ENCODE measurements around the gene TRIP10. TPM values are rescaled to one million over a fixed set of nuclear protein-coding genes. Genes with fewer than 3 reads are reported as not detected.
A peak's percentile ranks its signal among the peaks of the same experiment; 100 is the strongest.

TRIP10 gene
- polyA plus RNA-seq, 3 donors = 1.5 to 2.4 (median 1.9) TPM

- Mint-ChIP-seq H3K4me1 (peaks cover 19% of the 10 kb centered on the region), H3K36me3 (peaks cover 42 to 73% of the 10 kb centered on the region in 2 donors), H3K4me3 (no peak overlapping the region), H3K9me3 (no peaks in the 10 kb centered on the region), H3K27ac (no peak overlapping the region), H3K27me3 (ENCODE audit: low read depth in 3 of 3) (peaks cover 0 to 2% (median 0%) of the 10 kb centered on the region in 3 donors)
- no peaks in the 10 kb centered on the region for H3K9me3 ChIP-seq (replicated peaks in 1 of 2; ENCODE audit: control insufficient read depth in 1 of 2, insufficient read depth in 1 of 2, low read length in 2 of 2)
- TF ChIP-seq CTCF (IDR thresholded peaks at IDR 0.05) = no peak
- no peak overlapping the region for H3K27ac ChIP-seq (ENCODE audit: low read depth in 1 of 2, low read length in 2 of 2)
- H4K20me1 ChIP-seq (ENCODE audit: insufficient read depth, low read length) = peaks cover 99% of the 10 kb centered on the region
- no peaks in the 10 kb centered on the region for H3K4me1 ChIP-seq (ENCODE audit: control insufficient read depth in 1 of 2, insufficient read depth in 2 of 2, low read length in 2 of 2)
- peaks cover 33 to 83% of the 10 kb centered on the region in 2 donors for H3K36me3 ChIP-seq (replicated peaks in 1 of 2; ENCODE audit: control insufficient read depth in 1 of 2, insufficient read depth in 2 of 2, low read length in 2 of 2)
- no peak for DNase-seq
- H3K4me3 ChIP-seq (replicated peaks in 1 of 3; ENCODE audit: low read depth in 2 of 3, low read length in 3 of 3) = no peak overlapping the region
- H3K79me2 ChIP-seq (ENCODE audit: insufficient read depth, low read length) = peaks cover 99% of the 10 kb centered on the region
- intact Hi-C loops (cut with micrococcal nuclease) = no loop called here
- H3K27me3 ChIP-seq (ENCODE audit: control insufficient read depth in 2 of 2, insufficient read depth in 2 of 2, low read length in 2 of 2) = no peaks in the 10 kb centered on the region
- no peak overlapping the region for H2AFZ ChIP-seq (ENCODE audit: insufficient read depth, low read depth, low read length, poor library complexity, severe bottlenecking)
- H3K4me2 ChIP-seq (replicated peaks; ENCODE audit: extremely low read depth, low read length, poor library complexity, severe bottlenecking) = no peak overlapping the region
- H3K9ac ChIP-seq (ENCODE audit: insufficient read depth, low read length, poor library complexity, severe bottlenecking) = no peak overlapping the region
- WGBS (ENCODE audit: insufficient coverage) = no CpG with 5 or more reads among the region's 4 CpGs
Measured at GRCh38 chr19:6787393-6787792, 47.9 kb downstream of the TRIP10 start.

GRCh38 chr19:6788896-6789295 lies 49.4 kb downstream of the TRIP10 start:
- Mint-ChIP-seq H3K4me3 (no peak overlapping the region), H3K27ac (peak overlapping the region in 3 of 7 donors; percentile 66 to 83 (median 80)), H3K27me3 (ENCODE audit: low read depth in 3 of 3) (peaks cover 0 to 2% (median 0%) of the 10 kb centered on the region in 3 donors), H3K9me3 (peaks cover 0 to 5% (median 0%) of the 10 kb centered on the region in 7 donors), H3K4me1 (peaks cover 24% of the 10 kb centered on the region), H3K36me3 (peaks cover 50 to 76% of the 10 kb centered on the region in 2 donors)
- peaks cover 99% of the 10 kb centered on the region for H4K20me1 ChIP-seq (ENCODE audit: insufficient read depth, low read length)
- no peaks in the 10 kb centered on the region for H3K4me1 ChIP-seq (ENCODE audit: control insufficient read depth in 1 of 2, insufficient read depth in 2 of 2, low read length in 2 of 2)
- H3K36me3 ChIP-seq (replicated peaks in 1 of 2; ENCODE audit: control insufficient read depth in 1 of 2, insufficient read depth in 2 of 2, low read length in 2 of 2) = peaks cover 33 to 86% of the 10 kb centered on the region in 2 donors
- H3K27ac ChIP-seq (ENCODE audit: low read depth in 1 of 2, low read length in 2 of 2) = peak overlapping the region in 1 of 2 donors; percentile 8
- no peak overlapping the region for H2AFZ ChIP-seq (ENCODE audit: insufficient read depth, low read depth, low read length, poor library complexity, severe bottlenecking)
- DNase-seq = no peak
- no peak for TF ChIP-seq CTCF (IDR thresholded peaks at IDR 0.05)
- no peak overlapping the region for H3K9ac ChIP-seq (ENCODE audit: insufficient read depth, low read length, poor library complexity, severe bottlenecking)
- H3K4me3 ChIP-seq (replicated peaks in 1 of 3; ENCODE audit: low read depth in 2 of 3, low read length in 3 of 3) = no peak overlapping the region
- no peaks in the 10 kb centered on the region for H3K9me3 ChIP-seq (replicated peaks in 1 of 2; ENCODE audit: control insufficient read depth in 1 of 2, insufficient read depth in 1 of 2, low read length in 2 of 2)
- H3K79me2 ChIP-seq (ENCODE audit: insufficient read depth, low read length) = peaks cover 99% of the 10 kb centered on the region
- 100% methylated on average over 1 of the region's 4 CpGs for WGBS (ENCODE audit: insufficient coverage)
- intact Hi-C loops (cut with micrococcal nuclease) = no loop called here
- H3K27me3 ChIP-seq (ENCODE audit: control insufficient read depth in 2 of 2, insufficient read depth in 2 of 2, low read length in 2 of 2) = no peaks in the 10 kb centered on the region
- no peak overlapping the region for H3K4me2 ChIP-seq (replicated peaks; ENCODE audit: extremely low read depth, low read length, poor library complexity, severe bottlenecking)
